ENCODE results near the gene TMEM234.

TMEM234 gene

GRCh38 chr1:32170991-32171390, 51.2 kb downstream of the TMEM234 start:
- DNase-seq, result no peak

Data from CD4-positive, alpha-beta T cell treated with Interleukin-4 for 1 hour (primary cell).